Activated CD4-positive, alpha-beta memory T cell treated with anti-CD3 and anti-CD28 coated beads, Interleukin-2, amount 10 ng/mL, durations not matched to agents 7 days and 5 days (primary cell): ENCODE results near the gene TRPM3. TPM values are rescaled to one million over a fixed set of nuclear protein-coding genes. Genes with fewer than 3 reads are reported as not detected.
A peak's percentile ranks its signal among the peaks of the same experiment; 100 is the strongest.

Source experiments
- CTCF ChIA-PET: fragments of 350-600 bp; sonication (Branson Sonifier 250); formaldehyde crosslinking; loops from one replicate; lab custom pipeline; 2021; ENCODE audit warnings: antibody characterized with exemption, inconsistent platforms; lab: Charles Lee
- POLR2A ChIA-PET: fragments of 350-600 bp; sonication (Branson Sonifier 250); formaldehyde crosslinking; loops from one replicate; lab custom pipeline; 2021; ENCODE audit warnings: antibody characterized with exemption; lab: Charles Lee
- DNase-seq: peaks from one replicate; pipeline ENCODE4 v3.0.0-alpha.2; 2020
- H3K27ac Mint-ChIP-seq: one replicate; pipeline ENCODE4 v1.8.0; 2021; ENCODE audit warnings: mild to moderate bottlenecking, mixed read lengths
- H3K27me3 Mint-ChIP-seq: one replicate; pipeline ENCODE4 v1.8.0; 2021; ENCODE audit warnings: mixed read lengths
- H3K36me3 Mint-ChIP-seq: one replicate; pipeline ENCODE4 v1.8.0; 2021; ENCODE audit warnings: low read depth, mixed read lengths
- H3K4me1 Mint-ChIP-seq: one replicate; pipeline ENCODE4 v1.8.0; 2021; ENCODE audit warnings: mixed read lengths
- H3K4me3 Mint-ChIP-seq: one replicate; pipeline ENCODE4 v1.8.0; 2021; ENCODE audit warnings: mild to moderate bottlenecking, mixed read lengths
- H3K9me3 Mint-ChIP-seq: one replicate; pipeline ENCODE4 v1.8.0; 2021; ENCODE audit warnings: mixed read lengths
- total RNA-seq, 2 experiments: library from RNA; stranded (reverse); gene quantifications; one replicate each; pipeline ENCODE4 v1.2.3, GENCODE V29; 2021

TRPM3 gene
- total RNA-seq, 2 experiments from 2014 or later: not detected

DNA sequence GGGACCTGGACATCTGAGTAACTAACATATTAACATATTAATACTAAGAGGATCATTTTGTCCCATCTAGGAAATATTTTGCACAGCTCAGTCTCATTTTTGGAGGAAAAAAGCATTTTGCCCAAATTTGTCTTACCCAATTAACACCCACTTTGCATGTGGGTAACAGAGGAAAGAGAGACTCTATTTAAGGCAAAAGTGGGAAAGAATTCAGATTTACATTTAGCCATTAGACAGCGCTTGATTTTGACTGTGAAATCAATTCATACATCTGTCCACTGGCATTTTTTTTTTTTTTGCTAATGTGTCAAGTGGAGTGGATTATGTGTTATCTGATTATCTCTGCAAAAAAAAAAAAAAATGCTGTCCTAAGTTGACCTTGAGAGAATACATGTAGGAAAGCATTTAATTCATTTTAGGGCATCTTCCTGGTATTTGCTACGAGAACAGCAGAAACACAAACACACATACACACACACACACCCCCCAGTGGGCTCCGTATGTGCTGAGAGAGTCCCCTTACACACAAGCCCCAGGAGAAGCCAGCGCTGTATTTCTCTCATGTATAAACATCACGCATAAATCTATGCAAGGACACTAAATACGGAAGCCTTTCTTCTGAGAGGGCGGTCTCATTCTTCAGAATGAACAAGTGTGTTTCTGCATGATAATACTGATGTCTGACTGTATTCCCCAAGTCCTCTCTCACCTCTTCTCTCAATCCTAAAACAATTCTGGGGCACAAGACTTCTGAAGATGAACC is 505.0 kb downstream of the TRPM3 start:
- Mint-ChIP-seq H3K36me3 (no peaks in the 10 kb centered on the region), H3K4me3 (no peak overlapping the region), H3K27ac (no peak overlapping the region), H3K4me1 (no peaks in the 10 kb centered on the region), H3K27me3 (peaks cover 5% of the 10 kb centered on the region), H3K9me3 (no peaks in the 10 kb centered on the region)
- ChIA-PET POLR2A (no interaction called here), CTCF (no interaction called here)
- no peak for DNase-seq

GRCh38 chr9:70615464-70616138 is 505.8 kb downstream of the TRPM3 start:
- Mint-ChIP-seq H3K4me1 (no peaks in the 10 kb centered on the region), H3K9me3 (no peaks in the 10 kb centered on the region), H3K36me3 (no peaks in the 10 kb centered on the region), H3K27ac (no peak overlapping the region), H3K27me3 (peaks cover 5% of the 10 kb centered on the region), H3K4me3 (no peak overlapping the region)
- POLR2A ChIA-PET: no interaction called here
- CTCF ChIA-PET: no interaction called here
- no peak for DNase-seq

GRCh38 chr9:70614786-70615463 is 506.5 kb downstream of the TRPM3 start:
- POLR2A ChIA-PET: no interaction called here
- no peak for DNase-seq
- CTCF ChIA-PET: interaction anchor here (1.6 kb wide), 1 partner anchor 13 kb away, joined by 7 read pairs; no protein-coding TSS in a partner anchor
- Mint-ChIP-seq H3K9me3 (no peaks in the 10 kb centered on the region), H3K27me3 (peaks cover 5% of the 10 kb centered on the region), H3K4me3 (no peak overlapping the region), H3K36me3 (no peaks in the 10 kb centered on the region), H3K4me1 (no peaks in the 10 kb centered on the region), H3K27ac (no peak overlapping the region)

DNA sequence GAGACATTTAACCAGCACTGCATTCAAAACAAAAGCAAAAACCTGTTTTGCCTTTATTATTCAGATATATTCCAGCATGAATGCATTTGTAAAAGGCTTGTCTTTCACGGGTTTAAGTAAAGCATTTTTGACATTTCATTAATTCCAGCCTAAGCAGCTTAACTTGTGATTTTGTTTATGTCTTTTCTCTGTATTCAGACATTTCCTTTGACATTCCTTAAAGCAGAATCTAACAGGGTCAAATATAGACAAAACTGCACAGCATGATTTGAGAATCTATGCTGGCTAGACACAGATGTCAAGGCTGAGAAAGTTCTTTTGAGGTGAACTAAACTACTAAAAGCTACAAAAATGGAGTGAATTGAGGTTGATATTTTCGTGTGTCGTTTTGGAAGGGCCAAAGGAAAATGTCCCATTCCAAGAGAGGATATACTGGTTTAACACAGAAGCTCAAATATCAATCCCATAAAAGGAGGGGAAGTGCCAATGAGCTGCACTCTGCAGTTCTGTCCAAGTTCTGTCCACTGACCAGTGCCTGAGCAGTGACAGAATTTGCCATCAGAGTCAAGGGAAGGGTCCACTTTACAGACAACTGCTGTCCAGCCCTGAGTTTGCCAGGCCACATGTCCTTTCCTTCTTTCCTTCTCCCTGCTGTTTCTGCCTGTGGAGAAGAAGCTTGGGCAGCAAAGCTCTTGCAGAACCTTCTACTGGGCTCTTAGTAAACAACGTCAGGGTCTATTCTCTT is 508.2 kb downstream of the TRPM3 start:
- ChIA-PET CTCF (interaction anchor here (1.6 kb wide), 1 partner anchor 11 kb away, joined by 7 read pairs; no protein-coding TSS in a partner anchor), POLR2A (no interaction called here)
- Mint-ChIP-seq H3K27ac (no peak overlapping the region), H3K36me3 (no peaks in the 10 kb centered on the region), H3K4me1 (no peaks in the 10 kb centered on the region), H3K9me3 (no peaks in the 10 kb centered on the region), H3K4me3 (no peak overlapping the region), H3K27me3 (peaks cover 5% of the 10 kb centered on the region)
- DNase-seq: no peak

DNA sequence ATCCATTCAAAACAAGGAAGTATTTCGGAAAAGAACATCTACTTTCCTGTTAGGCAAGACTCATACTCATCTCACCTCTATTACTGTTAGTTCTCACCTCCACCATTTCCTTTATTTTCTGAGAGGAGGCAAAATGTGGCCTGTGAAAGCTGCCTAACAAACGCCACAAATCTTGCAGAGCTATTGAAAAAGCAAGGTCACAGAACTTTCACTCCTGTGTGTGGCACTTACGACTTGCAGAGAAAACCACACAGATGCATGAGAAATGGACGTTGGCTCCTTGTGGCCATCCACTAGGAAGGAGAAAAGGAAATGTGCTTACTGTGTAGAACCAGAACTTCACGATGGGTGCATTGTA is 511.2 kb downstream of the TRPM3 start:
- CTCF ChIA-PET: no interaction called here
- DNase-seq: no peak
- Mint-ChIP-seq H3K4me1 (peaks cover 4% of the 10 kb centered on the region), H3K9me3 (no peaks in the 10 kb centered on the region), H3K27ac (no peak overlapping the region), H3K27me3 (peaks cover 5% of the 10 kb centered on the region), H3K36me3 (no peaks in the 10 kb centered on the region), H3K4me3 (no peak overlapping the region)
- POLR2A ChIA-PET: no interaction called here

GRCh38 chr9:70609542-70610286 is 511.7 kb downstream of the TRPM3 start:
- POLR2A ChIA-PET: no interaction called here
- no peak for DNase-seq
- H3K36me3 Mint-ChIP-seq: no peaks in the 10 kb centered on the region
- CTCF ChIA-PET: no interaction called here
- no peak overlapping the region for H3K4me3 Mint-ChIP-seq
- no peaks in the 10 kb centered on the region for H3K9me3 Mint-ChIP-seq
- H3K4me1 Mint-ChIP-seq: peaks cover 4% of the 10 kb centered on the region
- H3K27ac Mint-ChIP-seq: no peak overlapping the region
- peaks cover 5% of the 10 kb centered on the region for H3K27me3 Mint-ChIP-seq

DNA sequence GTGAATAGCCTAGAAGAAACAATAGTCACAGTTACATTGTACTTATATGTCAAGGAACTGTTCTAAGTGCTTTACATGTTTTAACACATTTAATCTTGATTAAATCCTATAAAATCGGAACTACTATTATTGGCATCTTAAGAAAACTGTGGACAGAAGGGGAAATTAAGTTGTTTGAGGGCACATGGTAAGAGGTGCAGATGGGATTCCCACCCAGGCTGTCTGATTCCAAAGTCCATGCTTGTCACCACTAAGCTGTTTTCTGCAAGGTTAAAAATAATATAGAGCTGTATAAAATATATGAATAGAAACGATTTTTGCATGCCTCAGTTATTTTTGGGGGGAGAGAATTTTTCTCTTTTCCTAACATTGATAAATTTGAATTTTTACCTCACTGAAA is 512.4 kb downstream of the TRPM3 start:
- Mint-ChIP-seq H3K27me3 (peaks cover 3% of the 10 kb centered on the region), H3K4me3 (no peak overlapping the region), H3K36me3 (no peaks in the 10 kb centered on the region), H3K9me3 (no peaks in the 10 kb centered on the region), H3K27ac (no peak overlapping the region), H3K4me1 (peaks cover 4% of the 10 kb centered on the region)
- DNase-seq: no peak
- ChIA-PET POLR2A (no interaction called here), CTCF (no interaction called here)

- ChIA-PET CTCF (no interaction called here), POLR2A (no interaction called here)
- no peak for DNase-seq
- no peaks in the 10 kb centered on the region for H3K36me3 Mint-ChIP-seq
- no peaks in the 10 kb centered on the region for H3K9me3 Mint-ChIP-seq
- no peaks in the 10 kb centered on the region for H3K27me3 Mint-ChIP-seq
- H3K4me3 Mint-ChIP-seq: no peak overlapping the region
- H3K4me1 Mint-ChIP-seq: peaks cover 4% of the 10 kb centered on the region
- H3K27ac Mint-ChIP-seq: no peak overlapping the region
Observed at GRCh38 chr9:70607926-70608325, 513.5 kb downstream of the TRPM3 start.

DNA sequence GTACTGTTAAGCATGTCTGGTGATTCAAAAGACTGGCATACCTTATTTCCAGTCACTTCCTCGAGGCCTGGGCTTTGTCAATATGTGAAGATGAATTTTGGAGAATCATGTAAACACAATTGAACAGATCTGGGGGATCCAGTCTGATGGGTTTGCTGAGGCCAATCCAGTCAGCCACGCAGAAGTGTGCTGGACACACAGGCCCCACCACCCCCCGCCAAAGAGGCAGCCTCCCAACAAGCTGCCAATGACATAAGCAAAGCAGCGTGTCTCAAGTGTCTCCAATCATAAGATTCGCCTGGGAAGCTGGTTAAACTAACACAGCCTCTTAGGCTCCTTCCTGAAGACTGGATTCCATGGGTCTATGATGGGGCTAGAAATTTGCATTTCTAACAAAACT is 514.1 kb downstream of the TRPM3 start:
- CTCF ChIA-PET: no interaction called here
- no peak overlapping the region for H3K27ac Mint-ChIP-seq
- POLR2A ChIA-PET: interaction anchor here (0.7 kb wide), 1 partner anchor 195 kb away, joined by 3 read pairs; no protein-coding TSS in a partner anchor
- no peak overlapping the region for H3K4me3 Mint-ChIP-seq
- no peak for DNase-seq
- peaks cover 4% of the 10 kb centered on the region for H3K4me1 Mint-ChIP-seq
- H3K9me3 Mint-ChIP-seq: no peaks in the 10 kb centered on the region
- no peaks in the 10 kb centered on the region for H3K27me3 Mint-ChIP-seq
- H3K36me3 Mint-ChIP-seq: no peaks in the 10 kb centered on the region

- ChIA-PET CTCF (interaction anchor here (0.7 to 2.3 kb wide), 47 partner anchors 9 to 683 kb away, joined by 3 to 54 read pairs (median 5); partner anchors contain the start of gene KLF9), POLR2A (interaction anchor here (0.9 to 1.8 kb wide), 7 partner anchors 40 to 490 kb away, joined by 3 to 28 read pairs (median 7); partner anchors contain the start of gene KLF9)
- DNase-seq: no peak
- H3K27me3 Mint-ChIP-seq: no peaks in the 10 kb centered on the region
- peaks cover 4% of the 10 kb centered on the region for H3K4me1 Mint-ChIP-seq
- H3K36me3 Mint-ChIP-seq: no peaks in the 10 kb centered on the region
- no peak overlapping the region for H3K4me3 Mint-ChIP-seq
- no peaks in the 10 kb centered on the region for H3K9me3 Mint-ChIP-seq
- H3K27ac Mint-ChIP-seq: no peak overlapping the region
Observed at GRCh38 chr9:70603020-70603411, 518.4 kb downstream of the TRPM3 start.

DNA sequence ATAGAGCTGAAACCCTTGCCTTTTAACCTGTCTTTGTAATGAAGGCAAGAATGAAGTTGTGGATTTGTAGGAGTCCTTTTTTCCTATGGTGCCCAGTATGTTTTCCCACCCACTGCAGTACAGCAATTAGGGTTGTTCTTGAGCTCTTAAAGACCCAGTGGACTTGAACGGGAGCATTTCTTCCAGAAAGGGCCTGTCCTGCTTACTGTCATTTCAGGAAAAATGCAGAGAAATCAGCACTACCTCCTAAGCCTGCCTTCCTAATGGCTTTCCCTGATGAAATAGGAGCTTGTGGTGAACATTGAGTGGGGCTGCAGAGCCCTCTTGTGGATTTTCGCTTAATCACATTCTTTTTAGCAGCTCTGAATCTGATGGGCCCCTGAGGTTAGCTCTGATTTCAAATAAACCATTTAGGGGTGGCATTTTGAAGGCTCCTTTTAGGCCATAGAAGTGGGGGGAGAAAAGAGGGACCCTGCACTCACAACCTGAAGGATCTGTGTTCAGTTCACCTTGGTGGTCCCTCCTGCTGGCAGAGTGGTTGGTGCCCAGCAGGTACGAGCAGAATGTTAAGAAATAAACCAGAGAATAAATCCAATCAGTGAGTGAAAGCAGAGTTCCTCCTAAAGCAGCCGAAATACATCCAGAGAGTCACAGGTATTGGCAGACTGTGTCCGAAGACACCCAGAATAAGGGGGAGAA is 519.0 kb downstream of the TRPM3 start:
- Mint-ChIP-seq H3K27ac (no peak overlapping the region), H3K36me3 (no peaks in the 10 kb centered on the region), H3K4me1 (no peaks in the 10 kb centered on the region), H3K27me3 (no peaks in the 10 kb centered on the region), H3K4me3 (no peak overlapping the region), H3K9me3 (no peaks in the 10 kb centered on the region)
- ChIA-PET POLR2A (interaction anchor here (0.7 to 1.8 kb wide), 10 partner anchors 9 to 489 kb away, joined by 3 to 28 read pairs (median 3); partner anchors contain the start of gene KLF9), CTCF (interaction anchor here (0.5 to 2.3 kb wide), 66 partner anchors 9 to 1081 kb away, joined by 3 to 54 read pairs (median 4); partner anchors contain the start of gene KLF9)
- peak; percentile 50 for DNase-seq
